Smooth muscle cell (in vitro differentiated cells): ENCODE results near the gene RHBDF2. TPM values are rescaled to one million over a fixed set of nuclear protein-coding genes. Genes with fewer than 3 reads are reported as not detected.
"Not testable (repeated sequence)": the region's sequence is repeated elsewhere in the genome, so short reads cannot be mapped to it uniquely, and the experiment has no call there.

ENCODE experiments used
- DNase-seq: peaks from one replicate; lab custom pipeline; 2025; ENCODE audit not compliant: unreplicated experiment; lab: John Stamatoyannopoulos, UW
- H2AFZ ChIP-seq: fragments of 200-600 bp; sonication (generic); 2 replicates; pipeline ENCODE4 v1.6.0; 2016; ENCODE audit warnings: antibody characterized with exemption, low read depth, mild to moderate bottlenecking
- H3F3A ChIP-seq: fragments of 200-600 bp; sonication (generic); 2 replicates; pipeline ENCODE4 v1.6.0; 2017; ENCODE audit warnings: antibody characterized with exemption, low read depth
- H3K27ac ChIP-seq: fragments of 200-600 bp; sonication (generic); 2 replicates; pipeline ENCODE4 v1.5.1; 2016; ENCODE audit warnings: low read depth, mild to moderate bottlenecking
- H3K27me3 ChIP-seq: fragments of 200-600 bp; sonication (generic); 2 replicates; pipeline ENCODE4 v1.6.1; 2016; ENCODE audit warnings: low read depth, mild to moderate bottlenecking
- H3K36me3 ChIP-seq: fragments of 200-600 bp; sonication (generic); 2 replicates; pipeline ENCODE4 v1.5.1; 2016; ENCODE audit warnings: low read depth
- H3K4me1 ChIP-seq: fragments of 200-600 bp; sonication (generic); 2 replicates; pipeline ENCODE4 v1.5.1; 2016; ENCODE audit warnings: low read depth
- H3K4me2 ChIP-seq: fragments of 200-600 bp; sonication (generic); 2 replicates; pipeline ENCODE4 v1.6.0; 2016; ENCODE audit warnings: mild to moderate bottlenecking
- H3K4me3 ChIP-seq: fragments of 200-600 bp; sonication (generic); 2 replicates; pipeline ENCODE4 v1.5.1; 2016; ENCODE audit warnings: mild to moderate bottlenecking
- H3K79me2 ChIP-seq: fragments of 200-600 bp; sonication (generic); 2 replicates; pipeline ENCODE4 v1.6.0; 2016; ENCODE audit warnings: low read depth, mild to moderate bottlenecking
- H3K9ac ChIP-seq: fragments of 200-600 bp; sonication (generic); 2 replicates; pipeline ENCODE4 v1.6.0; 2016; ENCODE audit warnings: low read depth
- H3K9me3 ChIP-seq: fragments of 200-600 bp; sonication (generic); replicated peaks from 2 replicates; pipeline ENCODE4 v1.5.1; 2016; ENCODE audit warnings: low read depth
- H4K20me1 ChIP-seq: fragments of 200-600 bp; sonication (generic); 2 replicates; pipeline ENCODE4 v1.6.0; 2016; ENCODE audit warnings: low read depth
- CTCF ChIP-seq: fragments of 200-600 bp; sonication (generic); IDR thresholded peaks from 2 replicates; pipeline ENCODE4 v1.5.1; 2017; ENCODE audit warnings: borderline replicate concordance, mild to moderate bottlenecking, antibody characterized with exemption; ENCODE audit not compliant: insufficient read depth, poor library complexity, severe bottlenecking
- WGBS: methylation state at CpG from one replicate; pipeline ENCODE4 v1.1.7; 2016; ENCODE audit warnings: low lambda C conversion rate; 5-methylcytosine and 5-hydroxymethylcytosine counted together
- polyA plus RNA-seq: library from polyadenylated mRNA; unstranded; fragments of >200 nt; fragmentation: Nextera tagmentation; extraction: Ambion mirVana; gene quantifications from 2 replicates; pipeline ENCODE4 v1.2.1, GENCODE V29; 2016
- total RNA-seq: library from RNA; depleted of rRNA; stranded (reverse); fragments of >200 nt; gene quantifications from 2 replicates; pipeline ENCODE4 v1.2.3, GENCODE V29; 2014

RHBDF2 gene
- total and polyA plus RNA-seq, 2 experiments from 2014 or later = 12.2 to 20.5 TPM

DNA sequence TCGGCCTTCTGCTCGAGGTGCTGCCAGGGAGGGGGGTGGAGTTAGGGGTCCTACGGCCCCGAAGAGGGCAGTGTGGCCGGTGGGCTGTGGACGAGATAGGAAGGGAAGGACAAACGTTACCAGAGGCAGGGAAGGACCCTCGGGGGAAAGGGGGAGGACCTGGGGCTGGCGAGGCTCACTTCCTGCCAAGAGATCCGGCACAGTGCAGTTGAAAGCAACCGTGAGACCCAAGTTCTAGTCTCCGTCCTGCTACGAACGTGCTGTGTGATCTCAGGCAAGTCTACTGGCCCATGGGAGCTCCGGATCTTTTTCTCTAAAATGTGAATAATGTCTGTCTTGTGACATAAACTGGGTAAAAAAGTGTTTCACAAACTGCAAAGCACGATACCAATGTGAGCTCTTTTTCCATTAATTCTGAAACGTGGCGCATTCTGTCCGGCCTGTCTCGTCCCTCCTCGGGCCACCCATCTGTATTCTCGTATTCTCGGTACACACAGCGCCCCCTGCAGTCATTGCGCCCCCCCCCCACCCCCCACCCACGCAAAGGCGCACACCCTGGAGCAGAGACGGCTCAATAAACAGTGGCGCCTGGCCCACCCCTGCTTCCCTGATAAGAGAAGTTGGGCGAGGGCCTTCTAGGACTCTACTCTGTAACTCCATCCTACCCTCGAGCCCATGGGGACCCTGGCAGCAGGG is 27.5 kb upstream of the RHBDF2 start:
- no peaks in the 10 kb centered on the region for H3K36me3 ChIP-seq
- no peaks in the 10 kb centered on the region for H4K20me1 ChIP-seq
- peak; percentile 38 for TF ChIP-seq CTCF
- no peak overlapping the region for H3K4me3 ChIP-seq
- peaks cover 21% of the 10 kb centered on the region for H3K4me1 ChIP-seq
- DNase-seq = peak; percentile 68
- H3K27ac ChIP-seq = peak overlapping the region; percentile 87
- H3K9me3 ChIP-seq = no peaks in the 10 kb centered on the region
- peak overlapping the region; percentile 18 for H3K9ac ChIP-seq
- H3K27me3 ChIP-seq = no peaks in the 10 kb centered on the region
- H3K4me2 ChIP-seq = peak overlapping the region; percentile 62
- no peak overlapping the region for H2AFZ ChIP-seq
- H3K79me2 ChIP-seq = no peaks in the 10 kb centered on the region
- peaks cover 8% of the 10 kb centered on the region for H3F3A ChIP-seq
- WGBS = 50% methylated on average over 30 of the region's 31 CpGs

DNA sequence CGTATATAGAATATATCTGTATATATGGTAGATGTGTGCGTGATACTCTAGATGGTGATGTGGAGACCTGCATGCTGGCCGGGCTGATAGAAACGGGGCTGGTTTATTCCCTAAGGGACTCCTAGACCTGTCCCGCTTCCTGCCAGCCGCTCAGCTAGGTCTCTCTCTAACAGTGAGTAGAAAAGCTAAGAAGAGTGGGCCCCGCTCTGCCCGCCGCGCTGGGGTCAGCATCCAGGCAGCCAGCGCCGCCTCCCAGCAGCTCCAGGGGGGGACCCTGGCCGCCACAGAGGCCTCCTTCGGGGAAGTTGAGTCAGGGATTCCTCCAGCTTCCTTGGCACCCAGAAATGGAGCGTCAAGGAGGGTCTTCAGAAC is 26.9 kb upstream of the RHBDF2 start:
- H3K9ac ChIP-seq = no peak overlapping the region
- 88% methylated on average over 15 of the region's 15 CpGs for WGBS
- DNase-seq = no peak
- H2AFZ ChIP-seq = no peak overlapping the region
- no peaks in the 10 kb centered on the region for H4K20me1 ChIP-seq
- H3K9me3 ChIP-seq = no peaks in the 10 kb centered on the region
- H3K27me3 ChIP-seq = no peaks in the 10 kb centered on the region
- H3K4me2 ChIP-seq = peak overlapping the region; percentile 58
- peaks cover 21% of the 10 kb centered on the region for H3K4me1 ChIP-seq
- H3K27ac ChIP-seq = peak overlapping the region; percentile 87
- no peak overlapping the region for H3K4me3 ChIP-seq
- peaks cover 8% of the 10 kb centered on the region for H3F3A ChIP-seq
- H3K36me3 ChIP-seq = no peaks in the 10 kb centered on the region
- no peak for TF ChIP-seq CTCF
- H3K79me2 ChIP-seq = no peaks in the 10 kb centered on the region

GRCh38 chr17:76527430-76528111 is 26.3 kb upstream of the RHBDF2 start:
- Histone ChIP-seq H3K9me3 (no peaks in the 10 kb centered on the region), H3K4me1 (peaks cover 21% of the 10 kb centered on the region), H3K27ac (no peak overlapping the region), H3K27me3 (no peaks in the 10 kb centered on the region), H3K4me2 (peak overlapping the region; percentile 58), H4K20me1 (no peaks in the 10 kb centered on the region), H3K79me2 (no peaks in the 10 kb centered on the region), H3F3A (peaks cover 8% of the 10 kb centered on the region), H2AFZ (no peak overlapping the region), H3K36me3 (no peaks in the 10 kb centered on the region), H3K4me3 (no peak overlapping the region), H3K9ac (no peak overlapping the region)
- DNase-seq = peak; percentile 29
- no peak for TF ChIP-seq CTCF
- WGBS = 32% methylated on average over 26 of the region's 26 CpGs

- H3F3A ChIP-seq, DNase-seq, H3K9ac ChIP-seq, H2AFZ ChIP-seq, H3K79me2 ChIP-seq, H3K36me3 ChIP-seq, H4K20me1 ChIP-seq, H3K27me3 ChIP-seq, H3K9me3 ChIP-seq, H3K4me3 ChIP-seq, H3K27ac ChIP-seq: not testable (repeated sequence)
- Histone ChIP-seq H3K4me2 (peak overlapping the region; percentile 58), H3K4me1 (peaks cover 21% of the 10 kb centered on the region)
- 71% methylated on average over 7 of the region's 9 CpGs for WGBS
These were observed 25.8 kb upstream of the RHBDF2 start for GRCh38 chr17:76527016-76527415.

DNA sequence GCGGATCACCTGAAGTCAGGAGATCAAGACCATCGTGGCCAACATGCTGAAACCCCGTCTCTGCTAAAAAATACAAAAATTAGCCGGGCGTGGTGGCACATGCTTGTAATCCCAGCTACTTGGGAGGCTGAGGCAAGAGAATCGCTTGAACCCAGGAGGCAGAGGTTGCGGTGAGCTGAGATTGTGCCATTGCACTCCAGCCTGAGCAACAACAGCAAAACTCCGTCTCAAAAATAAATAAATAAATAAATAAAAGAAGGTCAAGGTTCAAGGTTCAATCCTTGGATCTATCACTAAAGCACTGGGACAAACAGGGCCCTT is 24.2 kb upstream of the RHBDF2 start:
- H3K4me1 ChIP-seq = peaks cover 19% of the 10 kb centered on the region
- WGBS = 95% methylated on average over 8 of the region's 8 CpGs
- not testable (repeated sequence) for H4K20me1 ChIP-seq, H3K9me3 ChIP-seq, H2AFZ ChIP-seq, H3K79me2 ChIP-seq, H3K4me2 ChIP-seq, DNase-seq, H3K27ac ChIP-seq, H3K27me3 ChIP-seq, H3F3A ChIP-seq, H3K36me3 ChIP-seq, H3K4me3 ChIP-seq, H3K9ac ChIP-seq
